ENCODE data around the gene CABLES1.

The CABLES1 gene

GRCh38 chr18:23183411-23184150, 48.3 kb downstream of the CABLES1 start:
- no peak overlapping the region for H3K4me3 ChIP-seq (ENCODE audit: low read length)
- no peak for DNase-seq (ENCODE audit: low read depth, low spot score)

- no peak for DNase-seq (ENCODE audit: low read depth, low spot score)
Observed at GRCh38 chr18:23186781-23187180, 51.5 kb downstream of the CABLES1 start.

GRCh38 chr18:23188068-23188760, 52.9 kb downstream of the CABLES1 start:
- no peak overlapping the region for H3K4me3 ChIP-seq (ENCODE audit: low read length)
- DNase-seq (ENCODE audit: low read depth, low spot score): no peak

More at GRCh38 chr18:23186781-23187180, 51.5 kb downstream of the CABLES1 start:
- no peak overlapping the region for H3K4me3 ChIP-seq (ENCODE audit: low read length)

GRCh38 chr18:23189099-23189498, 53.8 kb downstream of the CABLES1 start:
- DNase-seq (ENCODE audit: low read depth, low spot score): no peak
- H3K4me3 ChIP-seq (ENCODE audit: low read length): no peak overlapping the region

- H3K4me3 ChIP-seq (ENCODE audit: low read length): no peak overlapping the region
- DNase-seq (ENCODE audit: low read depth, low spot score): no peak
Observed at GRCh38 chr18:23189768-23190661, 54.7 kb downstream of the CABLES1 start.

- DNase-seq (ENCODE audit: low read depth, low spot score): no peak
- no peak overlapping the region for H3K4me3 ChIP-seq (ENCODE audit: low read length)
Observed at GRCh38 chr18:23191232-23191631, 55.9 kb downstream of the CABLES1 start.

GRCh38 chr18:23193742-23194141, 58.5 kb downstream of the CABLES1 start:
- DNase-seq (ENCODE audit: low read depth, low spot score): no peak
- no peak overlapping the region for H3K4me3 ChIP-seq (ENCODE audit: low read length)

GRCh38 chr18:23194155-23194996, 59.1 kb downstream of the CABLES1 start:
- DNase-seq (ENCODE audit: low read depth, low spot score): no peak
- no peak overlapping the region for H3K4me3 ChIP-seq (ENCODE audit: low read length)

- no peak for DNase-seq (ENCODE audit: low read depth, low spot score)
- H3K4me3 ChIP-seq (ENCODE audit: low read length): no peak overlapping the region
Observed at GRCh38 chr18:23194997-23195957, 60.0 kb downstream of the CABLES1 start.

GRCh38 chr18:23196119-23197007, 61.1 kb downstream of the CABLES1 start:
- no peak for DNase-seq (ENCODE audit: low read depth, low spot score)
- H3K4me3 ChIP-seq (ENCODE audit: low read length): no peak overlapping the region

- no peak overlapping the region for H3K4me3 ChIP-seq (ENCODE audit: low read length)
- no peak for DNase-seq (ENCODE audit: low read depth, low spot score)
Observed at GRCh38 chr18:23198217-23198845, 63.0 kb downstream of the CABLES1 start.

GRCh38 chr18:23200756-23201155, 65.5 kb downstream of the CABLES1 start:
- no peak for DNase-seq (ENCODE audit: low read depth, low spot score)
- no peak overlapping the region for H3K4me3 ChIP-seq (ENCODE audit: low read length)

GRCh38 chr18:23201741-23202140, 66.5 kb downstream of the CABLES1 start:
- H3K4me3 ChIP-seq (ENCODE audit: low read length): no peak overlapping the region
- DNase-seq (ENCODE audit: low read depth, low spot score): no peak

- DNase-seq (ENCODE audit: low read depth, low spot score): no peak
- H3K4me3 ChIP-seq (ENCODE audit: low read length): no peak overlapping the region
Observed at GRCh38 chr18:23203891-23204432, 68.7 kb downstream of the CABLES1 start.

GRCh38 chr18:23204589-23205235, 69.4 kb downstream of the CABLES1 start:
- DNase-seq (ENCODE audit: low read depth, low spot score): no peak
- no peak overlapping the region for H3K4me3 ChIP-seq (ENCODE audit: low read length)

GRCh38 chr18:23205980-23206379, 70.7 kb downstream of the CABLES1 start:
- no peak for DNase-seq (ENCODE audit: low read depth, low spot score)

More at GRCh38 chr18:23205980-23206379, 70.7 kb downstream of the CABLES1 start:
- no peak overlapping the region for H3K4me3 ChIP-seq (ENCODE audit: low read length)

Data from Jurkat, Clone E6-1 (cell line).